Uterus (tissue), 4 donors: Measurements from ENCODE around the gene ERI3. TPM values are rescaled to one million over a fixed set of nuclear protein-coding genes. Genes with fewer than 3 reads are reported as not detected.

ENCODE experiments used
- DNase-seq, 2 donors: peaks; one replicate each; pipeline ENCODE4 v3.0.0-alpha.2; 2019 to 2020
- H3K27ac ChIP-seq, 2 donors: fragments of 200-600 bp; sonication (generic); 1 replicate in 1 of 2; 2 replicates in 1 of 2; pipeline ENCODE4 v1.5.1; 2016 to 2018
- H3K27me3 ChIP-seq, 2 donors: fragments of 200-600 bp; sonication (generic); one replicate each; pipeline ENCODE4 v1.5.1; 2018 to 2019; ENCODE audit warnings: control low read depth in 1 of 2
- H3K36me3 ChIP-seq, 2 donors: fragments of 200-600 bp; sonication (generic); one replicate each; pipeline ENCODE4 v1.5.1; 2019; ENCODE audit warnings: control low read depth in 1 of 2
- H3K4me1 ChIP-seq, 2 donors: fragments of 200-600 bp; sonication (generic); one replicate each; pipeline ENCODE4 v1.5.1; 2018 to 2019; ENCODE audit warnings: control low read depth in 1 of 2
- H3K4me3 ChIP-seq, 2 donors: fragments of 200-600 bp; sonication (generic); 1 replicate in 1 of 2; 2 replicates in 1 of 2; pipeline ENCODE4 v1.5.1; 2018 to 2019; ENCODE audit warnings: mild to moderate bottlenecking in 1 of 2
- H3K9me3 ChIP-seq, 2 donors: fragments of 200-600 bp; sonication (generic); one replicate each; pipeline ENCODE4 v1.5.1; 2019; ENCODE audit warnings: control low read depth in 1 of 2
- CTCF ChIP-seq, 4 experiments: fragments of 200-600 bp in 2 of 4; fragments of 450-650 bp in 2 of 4; sonication (generic) in 2 of 4; IDR thresholded peaks; one replicate each; pipeline ENCODE4 v1.5.1; 2016 to 2019; ENCODE audit warnings: antibody characterized with exemption in 4 of 4, mild to moderate bottlenecking in 2 of 4, moderate library complexity in 1 of 4
- POLR2A ChIP-seq, 2 donors: fragments of 450-650 bp; IDR thresholded peaks; one replicate each; pipeline ENCODE4 v1.6.1; 2016; ENCODE audit warnings: antibody characterized with exemption in 2 of 2, mild to moderate bottlenecking in 1 of 2, moderate library complexity in 1 of 2
- intact Hi-C: fragments of 100-400 bp; cut with DNase I; formaldehyde crosslinking; loops from one replicate; pipeline ENCODE4 v1.15.1; 2023; ENCODE audit warnings: low total_unique reads
- total RNA-seq, 4 donors: library from RNA; depleted of rRNA in 3 of 4; stranded (reverse); fragments of >200 nt in 3 of 4; gene quantifications; one replicate each; pipeline versions ENCODE4 v1.1.0 to v1.2.4, GENCODE V29; 2014 to 2023
- donor health status: DM: yes; HTN: yes; CAD: no.

ERI3 gene
- total RNA-seq, 4 donors from 2014 or later = 9.5 to 58.2 (median 45.6) TPM

DNA sequence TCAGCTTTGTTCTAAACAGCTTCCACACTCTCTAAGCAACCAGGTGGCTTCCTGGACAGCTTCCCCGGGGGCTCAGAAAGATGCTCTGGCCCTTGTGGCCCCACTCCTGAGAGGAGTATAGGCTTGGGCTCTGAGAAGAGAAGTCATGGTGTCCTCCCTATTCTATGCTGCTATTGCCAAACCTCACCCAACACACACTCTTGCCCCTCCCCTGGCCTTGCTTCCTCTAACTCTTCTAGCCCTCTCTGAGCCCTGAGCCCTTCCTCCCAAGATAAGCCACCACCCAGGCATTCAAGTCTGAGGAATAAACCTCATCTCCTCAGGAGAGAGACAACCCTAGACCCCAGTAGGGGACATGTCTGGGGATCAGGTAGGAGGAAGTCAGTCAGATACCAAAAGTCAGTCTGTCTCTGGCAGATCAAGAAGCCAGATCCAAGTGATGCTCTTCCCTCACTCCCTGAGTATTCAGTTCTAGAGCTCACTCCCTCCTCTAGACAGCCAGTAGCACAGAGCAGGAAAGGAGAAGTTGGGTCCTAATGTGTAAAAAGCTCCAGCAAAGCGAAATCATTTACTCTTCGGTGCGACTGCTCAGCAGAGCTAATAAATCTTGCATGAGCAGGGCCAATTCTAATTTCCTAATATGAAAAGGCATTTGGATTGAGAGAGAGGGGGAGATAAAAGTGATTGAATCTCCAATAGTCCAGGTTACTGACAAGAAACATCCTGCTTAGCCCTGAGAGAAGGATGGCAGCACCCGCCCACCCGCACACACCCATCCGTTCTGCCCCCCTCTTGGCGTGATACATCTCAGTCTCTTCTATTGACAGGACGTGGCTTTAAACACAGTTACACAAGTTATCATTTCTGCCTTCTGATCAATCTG is 91.2 kb downstream of the ERI3 start:
- H3K27me3 ChIP-seq = no peaks in the 10 kb centered on the region
- intact Hi-C loops = no loop called here
- TF ChIP-seq CTCF (IDR thresholded peaks at IDR 0.05) (no peak), POLR2A (IDR thresholded peaks at IDR 0.05) (no peak)

GRCh38 chr1:44262816-44263567 is 92.1 kb downstream of the ERI3 start:
- no peak for DNase-seq
- H3K4me3 ChIP-seq = no peak overlapping the region
- no peaks in the 10 kb centered on the region for H3K36me3 ChIP-seq
- no peak for TF ChIP-seq POLR2A (IDR thresholded peaks at IDR 0.05)
- no peaks in the 10 kb centered on the region for H3K27me3 ChIP-seq
- H3K4me1 ChIP-seq = no peaks in the 10 kb centered on the region
- no peak overlapping the region for H3K27ac ChIP-seq
- no peaks in the 10 kb centered on the region for H3K9me3 ChIP-seq
- intact Hi-C loops = no loop called here

More for the DNA sequence above, 91.2 kb downstream of the ERI3 start:
- H3K36me3 ChIP-seq = no peaks in the 10 kb centered on the region
- no peak overlapping the region for H3K4me3 ChIP-seq
- no peak overlapping the region for H3K27ac ChIP-seq
- H3K9me3 ChIP-seq = no peaks in the 10 kb centered on the region
- no peak for DNase-seq
- no peaks in the 10 kb centered on the region for H3K4me1 ChIP-seq

DNA sequence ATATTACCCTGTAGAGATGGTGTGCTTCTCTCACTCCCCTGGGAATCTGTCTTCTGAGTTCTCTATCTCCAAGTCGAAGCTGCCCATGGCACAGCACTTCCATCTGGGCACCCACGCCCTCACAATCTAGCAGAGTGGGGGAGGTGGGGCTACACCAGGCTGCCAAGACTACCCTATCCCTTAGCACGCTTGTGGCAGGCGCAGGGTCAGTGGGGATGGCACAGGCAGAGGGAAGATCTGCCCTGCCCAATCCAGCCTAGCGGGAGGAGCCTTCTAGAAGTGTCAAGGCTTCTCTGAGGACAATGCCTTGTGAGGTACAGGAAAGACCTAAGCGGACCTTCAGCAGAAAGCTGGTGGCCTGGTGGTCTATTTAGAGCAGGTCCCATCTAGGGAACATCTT is 92.6 kb downstream of the ERI3 start:
- Histone ChIP-seq H3K4me1 (no peaks in the 10 kb centered on the region), H3K9me3 (no peaks in the 10 kb centered on the region), H3K4me3 (no peak overlapping the region), H3K27ac (no peak overlapping the region), H3K36me3 (no peaks in the 10 kb centered on the region), H3K27me3 (no peaks in the 10 kb centered on the region)
- TF ChIP-seq CTCF (IDR thresholded peaks at IDR 0.05) (no peak), POLR2A (IDR thresholded peaks at IDR 0.05) (no peak)
- intact Hi-C loops = no loop called here
- no peak for DNase-seq

- Histone ChIP-seq H3K27me3 (no peaks in the 10 kb centered on the region), H3K36me3 (no peaks in the 10 kb centered on the region), H3K9me3 (no peaks in the 10 kb centered on the region), H3K4me1 (no peaks in the 10 kb centered on the region), H3K4me3 (no peak overlapping the region), H3K27ac (no peak overlapping the region)
- no peak for DNase-seq
- no peak for TF ChIP-seq CTCF (IDR thresholded peaks at IDR 0.05)
- no peak for TF ChIP-seq POLR2A (IDR thresholded peaks at IDR 0.05)
- intact Hi-C loops = no loop called here
Measured at GRCh38 chr1:44261962-44262361, 93.1 kb downstream of the ERI3 start.

DNA sequence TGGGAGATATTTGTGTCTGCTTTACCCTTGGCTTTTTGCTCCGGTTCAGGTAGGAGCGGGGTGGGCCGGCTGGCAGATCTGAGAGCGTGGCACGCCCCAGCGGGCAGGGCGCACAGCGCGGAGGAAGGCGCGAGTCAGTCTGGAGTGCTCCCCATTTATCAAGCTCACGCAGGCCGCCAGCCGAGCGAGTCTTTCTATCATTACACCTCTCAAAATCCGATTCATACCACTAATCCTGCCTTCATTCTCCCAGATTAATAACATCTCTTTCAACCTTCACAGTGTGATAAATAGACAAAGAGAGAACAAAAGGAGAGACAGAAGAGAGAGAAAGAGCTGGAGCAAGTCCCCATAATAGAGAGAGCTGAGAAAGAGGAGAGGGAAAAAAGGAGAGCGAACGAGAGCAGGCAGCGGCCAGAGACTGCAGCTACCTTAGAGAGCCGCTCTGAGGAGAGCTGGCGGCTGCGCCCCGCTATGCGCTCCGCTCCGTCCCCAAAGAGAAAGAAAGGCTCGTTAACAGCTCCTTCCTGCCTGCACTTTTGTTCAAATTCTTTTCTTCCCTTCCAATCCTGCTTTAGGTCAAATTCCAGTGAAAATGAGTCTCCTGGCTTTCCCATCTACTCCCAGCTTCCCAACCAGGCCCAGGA is 93.8 kb downstream of the ERI3 start:
- no peak overlapping the region for H3K4me3 ChIP-seq
- no peaks in the 10 kb centered on the region for H3K27me3 ChIP-seq
- TF ChIP-seq CTCF (IDR thresholded peaks at IDR 0.05) = no peak
- no peak for TF ChIP-seq POLR2A (IDR thresholded peaks at IDR 0.05)
- no peak overlapping the region for H3K27ac ChIP-seq
- H3K36me3 ChIP-seq = no peaks in the 10 kb centered on the region
- no peaks in the 10 kb centered on the region for H3K9me3 ChIP-seq
- DNase-seq = no peak
- intact Hi-C loops = no loop called here
- no peaks in the 10 kb centered on the region for H3K4me1 ChIP-seq
